ENCODE measurements around the gene PRODH2.

GRCh38 chr19:35793381-35794165, 19.1 kb downstream of the PRODH2 start:
- TF ChIP-seq, protein P1, sequence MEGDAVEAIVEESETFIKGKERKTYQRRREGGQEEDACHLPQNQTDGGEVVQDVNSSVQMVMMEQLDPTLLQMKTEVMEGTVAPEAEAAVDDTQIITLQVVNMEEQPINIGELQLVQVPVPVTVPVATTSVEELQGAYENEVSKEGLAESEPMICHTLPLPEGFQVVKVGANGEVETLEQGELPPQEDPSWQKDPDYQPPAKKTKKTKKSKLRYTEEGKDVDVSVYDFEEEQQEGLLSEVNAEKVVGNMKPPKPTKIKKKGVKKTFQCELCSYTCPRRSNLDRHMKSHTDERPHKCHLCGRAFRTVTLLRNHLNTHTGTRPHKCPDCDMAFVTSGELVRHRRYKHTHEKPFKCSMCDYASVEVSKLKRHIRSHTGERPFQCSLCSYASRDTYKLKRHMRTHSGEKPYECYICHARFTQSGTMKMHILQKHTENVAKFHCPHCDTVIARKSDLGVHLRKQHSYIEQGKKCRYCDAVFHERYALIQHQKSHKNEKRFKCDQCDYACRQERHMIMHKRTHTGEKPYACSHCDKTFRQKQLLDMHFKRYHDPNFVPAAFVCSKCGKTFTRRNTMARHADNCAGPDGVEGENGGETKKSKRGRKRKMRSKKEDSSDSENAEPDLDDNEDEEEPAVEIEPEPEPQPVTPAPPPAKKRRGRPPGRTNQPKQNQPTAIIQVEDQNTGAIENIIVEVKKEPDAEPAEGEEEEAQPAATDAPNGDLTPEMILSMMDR (IDR thresholded peaks at IDR 0.05), result no peak
- TF ChIP-seq POLR2A (IDR thresholded peaks at IDR 0.05) (no peak), POLR2AphosphoS5 (IDR thresholded peaks at IDR 0.05) (no peak)
